ENCODE data around the gene KHDC4. TPM values are rescaled to one million over a fixed set of nuclear protein-coding genes. Genes with fewer than 3 reads are reported as not detected.

The KHDC4 gene
- total and polyA plus RNA-seq, 2 of the 13 experiments (the other 11 are each of a cell fraction or from before 2014, with no cell fraction given): 33.5 to 92.0 TPM

DNA sequence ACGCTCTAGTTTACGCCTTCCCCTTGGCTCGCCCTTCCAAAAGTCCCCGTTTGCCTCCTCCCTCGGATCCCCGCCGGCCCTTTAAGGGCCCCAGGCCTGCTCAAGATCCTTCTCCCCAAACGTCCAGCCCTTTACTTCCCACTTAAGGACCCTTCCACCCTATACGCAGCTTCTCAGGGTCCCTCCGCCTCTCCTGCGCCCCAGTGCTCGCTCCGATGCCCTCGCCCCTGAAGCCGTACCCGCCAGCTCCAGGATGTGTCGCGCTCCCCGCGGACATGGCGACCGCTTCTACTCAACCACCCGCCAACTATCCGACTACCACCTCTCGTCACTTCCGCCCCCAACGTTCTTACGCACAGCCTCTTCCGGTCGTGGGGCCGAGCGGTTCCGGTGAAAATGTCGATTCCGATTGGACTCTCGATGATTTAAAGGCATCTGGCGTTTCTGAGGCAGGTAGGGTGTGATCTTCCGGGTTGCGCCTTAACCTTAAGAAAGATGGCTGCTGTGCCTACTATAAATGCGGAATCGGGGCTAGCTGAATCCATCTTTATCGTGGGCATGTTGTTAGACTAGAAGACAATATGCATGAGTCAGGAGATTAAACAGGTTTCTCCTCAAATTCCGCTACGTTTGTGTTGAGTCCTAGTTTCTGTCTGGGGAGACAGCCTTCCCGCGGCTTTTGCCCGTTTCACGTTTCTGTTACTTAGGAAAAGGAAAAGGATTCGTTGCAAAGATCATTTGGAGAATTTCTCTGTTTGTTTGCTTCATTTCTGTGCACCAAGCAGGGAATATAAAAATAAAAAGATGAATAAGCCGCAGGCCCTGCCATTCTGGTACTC is at the start of gene KHDC4 (continued):
- TF ChIP-seq, protein P1, sequence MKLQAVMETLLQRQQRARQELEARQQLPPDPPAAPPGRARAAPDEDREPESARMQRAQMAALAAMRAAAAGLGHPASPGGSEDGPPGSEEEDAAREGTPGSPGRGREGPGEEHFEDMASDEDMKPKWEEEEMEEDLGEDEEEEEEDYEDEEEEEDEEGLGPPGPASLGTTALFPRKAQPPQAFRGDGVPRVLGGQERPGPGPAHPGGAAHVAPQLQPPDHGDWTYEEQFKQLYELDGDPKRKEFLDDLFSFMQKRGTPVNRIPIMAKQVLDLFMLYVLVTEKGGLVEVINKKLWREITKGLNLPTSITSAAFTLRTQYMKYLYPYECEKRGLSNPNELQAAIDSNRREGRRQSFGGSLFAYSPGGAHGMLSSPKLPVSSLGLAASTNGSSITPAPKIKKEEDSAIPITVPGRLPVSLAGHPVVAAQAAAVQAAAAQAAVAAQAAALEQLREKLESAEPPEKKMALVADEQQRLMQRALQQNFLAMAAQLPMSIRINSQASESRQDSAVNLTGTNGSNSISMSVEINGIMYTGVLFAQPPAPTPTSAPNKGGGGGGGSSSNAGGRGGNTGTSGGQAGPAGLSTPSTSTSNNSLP (IDR thresholded peaks at IDR 0.05; ENCODE audit: low read depth, low read length): peak; percentile 47; the same call in 1 of the 2 replicates
- TF ChIP-seq, protein P2, sequence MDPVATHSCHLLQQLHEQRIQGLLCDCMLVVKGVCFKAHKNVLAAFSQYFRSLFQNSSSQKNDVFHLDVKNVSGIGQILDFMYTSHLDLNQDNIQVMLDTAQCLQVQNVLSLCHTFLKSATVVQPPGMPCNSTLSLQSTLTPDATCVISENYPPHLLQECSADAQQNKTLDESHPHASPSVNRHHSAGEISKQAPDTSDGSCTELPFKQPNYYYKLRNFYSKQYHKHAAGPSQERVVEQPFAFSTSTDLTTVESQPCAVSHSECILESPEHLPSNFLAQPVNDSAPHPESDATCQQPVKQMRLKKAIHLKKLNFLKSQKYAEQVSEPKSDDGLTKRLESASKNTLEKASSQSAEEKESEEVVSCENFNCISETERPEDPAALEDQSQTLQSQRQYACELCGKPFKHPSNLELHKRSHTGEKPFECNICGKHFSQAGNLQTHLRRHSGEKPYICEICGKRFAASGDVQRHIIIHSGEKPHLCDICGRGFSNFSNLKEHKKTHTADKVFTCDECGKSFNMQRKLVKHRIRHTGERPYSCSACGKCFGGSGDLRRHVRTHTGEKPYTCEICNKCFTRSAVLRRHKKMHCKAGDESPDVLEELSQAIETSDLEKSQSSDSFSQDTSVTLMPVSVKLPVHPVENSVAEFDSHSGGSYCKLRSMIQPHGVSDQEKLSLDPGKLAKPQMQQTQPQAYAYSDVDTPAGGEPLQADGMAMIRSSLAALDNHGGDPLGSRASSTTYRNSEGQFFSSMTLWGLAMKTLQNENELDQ (CRISPR knock-in tag; IDR thresholded peaks at IDR 0.05; ENCODE audit: borderline replicate concordance): no peak
- TF ChIP-seq, protein P3, sequence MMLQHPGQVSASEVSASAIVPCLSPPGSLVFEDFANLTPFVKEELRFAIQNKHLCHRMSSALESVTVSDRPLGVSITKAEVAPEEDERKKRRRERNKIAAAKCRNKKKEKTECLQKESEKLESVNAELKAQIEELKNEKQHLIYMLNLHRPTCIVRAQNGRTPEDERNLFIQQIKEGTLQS (CRISPR knock-in tag; IDR thresholded peaks at IDR 0.05): no peak
- TF ChIP-seq ZNF850 (CRISPR knock-in tag; conservative IDR thresholded peaks at IDR 0.05) (no peak), ZBTB42 (CRISPR knock-in tag; IDR thresholded peaks at IDR 0.05) (no peak), FLYWCH1 (CRISPR knock-in tag; IDR thresholded peaks at IDR 0.05) (no peak), ZNF446 (CRISPR knock-in tag; IDR thresholded peaks at IDR 0.05) (0 out of 2 replicates have a peak, but pooled peaks have one; percentile 42), ZNF225 (CRISPR knock-in tag; IDR thresholded peaks at IDR 0.05) (peak; percentile 87)
- TF ChIP-seq, protein P4, sequence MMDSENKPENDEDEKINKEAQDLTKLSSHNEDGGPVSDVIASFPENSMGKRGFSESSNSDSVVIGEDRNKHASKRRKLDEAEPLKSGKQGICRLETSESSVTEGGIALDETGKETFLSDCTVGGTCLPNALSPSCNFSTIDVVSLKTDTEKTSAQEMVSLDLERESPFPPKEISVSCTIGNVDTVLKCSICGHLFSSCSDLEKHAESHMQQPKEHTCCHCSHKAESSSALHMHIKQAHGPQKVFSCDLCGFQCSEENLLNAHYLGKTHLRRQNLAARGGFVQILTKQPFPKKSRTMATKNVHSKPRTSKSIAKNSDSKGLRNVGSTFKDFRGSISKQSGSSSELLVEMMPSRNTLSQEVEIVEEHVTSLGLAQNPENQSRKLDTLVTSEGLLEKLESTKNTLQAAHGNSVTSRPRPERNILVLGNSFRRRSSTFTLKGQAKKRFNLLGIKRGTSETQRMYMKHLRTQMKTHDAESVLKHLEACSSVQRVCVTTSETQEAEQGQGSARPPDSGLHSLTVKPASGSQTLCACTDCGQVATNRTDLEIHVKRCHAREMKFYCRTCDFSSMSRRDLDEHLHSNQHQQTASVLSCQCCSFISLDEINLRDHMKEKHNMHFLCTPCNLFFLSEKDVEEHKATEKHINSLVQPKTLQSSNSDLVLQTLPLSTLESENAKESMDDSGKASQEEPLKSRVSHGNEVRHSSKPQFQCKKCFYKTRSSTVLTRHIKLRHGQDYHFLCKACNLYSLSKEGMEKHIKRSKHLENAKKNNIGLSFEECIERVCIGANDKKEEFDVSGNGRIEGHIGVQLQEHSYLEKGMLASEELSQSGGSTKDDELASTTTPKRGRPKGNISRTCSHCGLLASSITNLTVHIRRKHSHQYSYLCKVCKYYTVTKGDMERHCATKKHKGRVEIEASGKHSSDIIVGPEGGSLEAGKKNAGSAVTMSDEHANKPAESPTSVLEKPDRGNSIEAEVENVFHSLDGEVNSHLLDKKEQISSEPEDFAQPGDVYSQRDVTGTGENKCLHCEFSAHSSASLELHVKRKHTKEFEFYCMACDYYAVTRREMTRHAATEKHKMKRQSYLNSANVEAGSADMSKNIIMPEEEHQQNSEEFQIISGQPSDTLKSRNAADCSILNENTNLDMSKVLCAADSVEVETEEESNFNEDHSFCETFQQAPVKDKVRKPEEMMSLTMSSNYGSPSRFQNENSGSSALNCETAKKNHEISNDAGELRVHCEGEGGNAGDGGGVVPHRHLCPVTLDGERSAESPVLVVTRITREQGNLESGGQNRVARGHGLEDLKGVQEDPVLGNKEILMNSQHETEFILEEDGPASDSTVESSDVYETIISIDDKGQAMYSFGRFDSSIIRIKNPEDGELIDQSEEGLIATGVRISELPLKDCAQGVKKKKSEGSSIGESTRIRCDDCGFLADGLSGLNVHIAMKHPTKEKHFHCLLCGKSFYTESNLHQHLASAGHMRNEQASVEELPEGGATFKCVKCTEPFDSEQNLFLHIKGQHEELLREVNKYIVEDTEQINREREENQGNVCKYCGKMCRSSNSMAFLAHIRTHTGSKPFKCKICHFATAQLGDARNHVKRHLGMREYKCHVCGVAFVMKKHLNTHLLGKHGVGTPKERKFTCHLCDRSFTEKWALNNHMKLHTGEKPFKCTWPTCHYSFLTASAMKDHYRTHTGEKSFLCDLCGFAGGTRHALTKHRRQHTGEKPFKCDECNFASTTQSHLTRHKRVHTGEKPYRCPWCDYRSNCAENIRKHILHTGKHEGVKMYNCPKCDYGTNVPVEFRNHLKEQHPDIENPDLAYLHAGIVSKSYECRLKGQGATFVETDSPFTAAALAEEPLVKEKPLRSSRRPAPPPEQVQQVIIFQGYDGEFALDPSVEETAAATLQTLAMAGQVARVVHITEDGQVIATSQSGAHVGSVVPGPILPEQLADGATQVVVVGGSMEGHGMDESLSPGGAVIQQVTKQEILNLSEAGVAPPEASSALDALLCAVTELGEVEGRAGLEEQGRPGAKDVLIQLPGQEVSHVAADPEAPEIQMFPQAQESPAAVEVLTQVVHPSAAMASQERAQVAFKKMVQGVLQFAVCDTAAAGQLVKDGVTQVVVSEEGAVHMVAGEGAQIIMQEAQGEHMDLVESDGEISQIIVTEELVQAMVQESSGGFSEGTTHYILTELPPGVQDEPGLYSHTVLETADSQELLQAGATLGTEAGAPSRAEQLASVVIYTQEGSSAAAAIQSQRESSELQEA (CRISPR knock-in tag; IDR thresholded peaks at IDR 0.05; ENCODE audit: not compliant biosample characterization): no peak
- TF ChIP-seq, protein P5, sequence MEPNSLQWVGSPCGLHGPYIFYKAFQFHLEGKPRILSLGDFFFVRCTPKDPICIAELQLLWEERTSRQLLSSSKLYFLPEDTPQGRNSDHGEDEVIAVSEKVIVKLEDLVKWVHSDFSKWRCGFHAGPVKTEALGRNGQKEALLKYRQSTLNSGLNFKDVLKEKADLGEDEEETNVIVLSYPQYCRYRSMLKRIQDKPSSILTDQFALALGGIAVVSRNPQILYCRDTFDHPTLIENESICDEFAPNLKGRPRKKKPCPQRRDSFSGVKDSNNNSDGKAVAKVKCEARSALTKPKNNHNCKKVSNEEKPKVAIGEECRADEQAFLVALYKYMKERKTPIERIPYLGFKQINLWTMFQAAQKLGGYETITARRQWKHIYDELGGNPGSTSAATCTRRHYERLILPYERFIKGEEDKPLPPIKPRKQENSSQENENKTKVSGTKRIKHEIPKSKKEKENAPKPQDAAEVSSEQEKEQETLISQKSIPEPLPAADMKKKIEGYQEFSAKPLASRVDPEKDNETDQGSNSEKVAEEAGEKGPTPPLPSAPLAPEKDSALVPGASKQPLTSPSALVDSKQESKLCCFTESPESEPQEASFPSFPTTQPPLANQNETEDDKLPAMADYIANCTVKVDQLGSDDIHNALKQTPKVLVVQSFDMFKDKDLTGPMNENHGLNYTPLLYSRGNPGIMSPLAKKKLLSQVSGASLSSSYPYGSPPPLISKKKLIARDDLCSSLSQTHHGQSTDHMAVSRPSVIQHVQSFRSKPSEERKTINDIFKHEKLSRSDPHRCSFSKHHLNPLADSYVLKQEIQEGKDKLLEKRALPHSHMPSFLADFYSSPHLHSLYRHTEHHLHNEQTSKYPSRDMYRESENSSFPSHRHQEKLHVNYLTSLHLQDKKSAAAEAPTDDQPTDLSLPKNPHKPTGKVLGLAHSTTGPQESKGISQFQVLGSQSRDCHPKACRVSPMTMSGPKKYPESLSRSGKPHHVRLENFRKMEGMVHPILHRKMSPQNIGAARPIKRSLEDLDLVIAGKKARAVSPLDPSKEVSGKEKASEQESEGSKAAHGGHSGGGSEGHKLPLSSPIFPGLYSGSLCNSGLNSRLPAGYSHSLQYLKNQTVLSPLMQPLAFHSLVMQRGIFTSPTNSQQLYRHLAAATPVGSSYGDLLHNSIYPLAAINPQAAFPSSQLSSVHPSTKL (CRISPR knock-in tag; IDR thresholded peaks at IDR 0.05): peak; percentile 49; the same call in 1 of the 2 replicates
